ENCODE data around the gene SFMBT1. TPM values are rescaled to one million over a fixed set of nuclear protein-coding genes. Genes with fewer than 3 reads are reported as not detected.

SFMBT1 gene
- total and polyA plus RNA-seq, 2 of the 8 experiments (the other 6 are each of a cell fraction or from before 2014, with no cell fraction given), result 8.1 to 16.8 TPM

- TF ChIP-seq, protein P1, sequence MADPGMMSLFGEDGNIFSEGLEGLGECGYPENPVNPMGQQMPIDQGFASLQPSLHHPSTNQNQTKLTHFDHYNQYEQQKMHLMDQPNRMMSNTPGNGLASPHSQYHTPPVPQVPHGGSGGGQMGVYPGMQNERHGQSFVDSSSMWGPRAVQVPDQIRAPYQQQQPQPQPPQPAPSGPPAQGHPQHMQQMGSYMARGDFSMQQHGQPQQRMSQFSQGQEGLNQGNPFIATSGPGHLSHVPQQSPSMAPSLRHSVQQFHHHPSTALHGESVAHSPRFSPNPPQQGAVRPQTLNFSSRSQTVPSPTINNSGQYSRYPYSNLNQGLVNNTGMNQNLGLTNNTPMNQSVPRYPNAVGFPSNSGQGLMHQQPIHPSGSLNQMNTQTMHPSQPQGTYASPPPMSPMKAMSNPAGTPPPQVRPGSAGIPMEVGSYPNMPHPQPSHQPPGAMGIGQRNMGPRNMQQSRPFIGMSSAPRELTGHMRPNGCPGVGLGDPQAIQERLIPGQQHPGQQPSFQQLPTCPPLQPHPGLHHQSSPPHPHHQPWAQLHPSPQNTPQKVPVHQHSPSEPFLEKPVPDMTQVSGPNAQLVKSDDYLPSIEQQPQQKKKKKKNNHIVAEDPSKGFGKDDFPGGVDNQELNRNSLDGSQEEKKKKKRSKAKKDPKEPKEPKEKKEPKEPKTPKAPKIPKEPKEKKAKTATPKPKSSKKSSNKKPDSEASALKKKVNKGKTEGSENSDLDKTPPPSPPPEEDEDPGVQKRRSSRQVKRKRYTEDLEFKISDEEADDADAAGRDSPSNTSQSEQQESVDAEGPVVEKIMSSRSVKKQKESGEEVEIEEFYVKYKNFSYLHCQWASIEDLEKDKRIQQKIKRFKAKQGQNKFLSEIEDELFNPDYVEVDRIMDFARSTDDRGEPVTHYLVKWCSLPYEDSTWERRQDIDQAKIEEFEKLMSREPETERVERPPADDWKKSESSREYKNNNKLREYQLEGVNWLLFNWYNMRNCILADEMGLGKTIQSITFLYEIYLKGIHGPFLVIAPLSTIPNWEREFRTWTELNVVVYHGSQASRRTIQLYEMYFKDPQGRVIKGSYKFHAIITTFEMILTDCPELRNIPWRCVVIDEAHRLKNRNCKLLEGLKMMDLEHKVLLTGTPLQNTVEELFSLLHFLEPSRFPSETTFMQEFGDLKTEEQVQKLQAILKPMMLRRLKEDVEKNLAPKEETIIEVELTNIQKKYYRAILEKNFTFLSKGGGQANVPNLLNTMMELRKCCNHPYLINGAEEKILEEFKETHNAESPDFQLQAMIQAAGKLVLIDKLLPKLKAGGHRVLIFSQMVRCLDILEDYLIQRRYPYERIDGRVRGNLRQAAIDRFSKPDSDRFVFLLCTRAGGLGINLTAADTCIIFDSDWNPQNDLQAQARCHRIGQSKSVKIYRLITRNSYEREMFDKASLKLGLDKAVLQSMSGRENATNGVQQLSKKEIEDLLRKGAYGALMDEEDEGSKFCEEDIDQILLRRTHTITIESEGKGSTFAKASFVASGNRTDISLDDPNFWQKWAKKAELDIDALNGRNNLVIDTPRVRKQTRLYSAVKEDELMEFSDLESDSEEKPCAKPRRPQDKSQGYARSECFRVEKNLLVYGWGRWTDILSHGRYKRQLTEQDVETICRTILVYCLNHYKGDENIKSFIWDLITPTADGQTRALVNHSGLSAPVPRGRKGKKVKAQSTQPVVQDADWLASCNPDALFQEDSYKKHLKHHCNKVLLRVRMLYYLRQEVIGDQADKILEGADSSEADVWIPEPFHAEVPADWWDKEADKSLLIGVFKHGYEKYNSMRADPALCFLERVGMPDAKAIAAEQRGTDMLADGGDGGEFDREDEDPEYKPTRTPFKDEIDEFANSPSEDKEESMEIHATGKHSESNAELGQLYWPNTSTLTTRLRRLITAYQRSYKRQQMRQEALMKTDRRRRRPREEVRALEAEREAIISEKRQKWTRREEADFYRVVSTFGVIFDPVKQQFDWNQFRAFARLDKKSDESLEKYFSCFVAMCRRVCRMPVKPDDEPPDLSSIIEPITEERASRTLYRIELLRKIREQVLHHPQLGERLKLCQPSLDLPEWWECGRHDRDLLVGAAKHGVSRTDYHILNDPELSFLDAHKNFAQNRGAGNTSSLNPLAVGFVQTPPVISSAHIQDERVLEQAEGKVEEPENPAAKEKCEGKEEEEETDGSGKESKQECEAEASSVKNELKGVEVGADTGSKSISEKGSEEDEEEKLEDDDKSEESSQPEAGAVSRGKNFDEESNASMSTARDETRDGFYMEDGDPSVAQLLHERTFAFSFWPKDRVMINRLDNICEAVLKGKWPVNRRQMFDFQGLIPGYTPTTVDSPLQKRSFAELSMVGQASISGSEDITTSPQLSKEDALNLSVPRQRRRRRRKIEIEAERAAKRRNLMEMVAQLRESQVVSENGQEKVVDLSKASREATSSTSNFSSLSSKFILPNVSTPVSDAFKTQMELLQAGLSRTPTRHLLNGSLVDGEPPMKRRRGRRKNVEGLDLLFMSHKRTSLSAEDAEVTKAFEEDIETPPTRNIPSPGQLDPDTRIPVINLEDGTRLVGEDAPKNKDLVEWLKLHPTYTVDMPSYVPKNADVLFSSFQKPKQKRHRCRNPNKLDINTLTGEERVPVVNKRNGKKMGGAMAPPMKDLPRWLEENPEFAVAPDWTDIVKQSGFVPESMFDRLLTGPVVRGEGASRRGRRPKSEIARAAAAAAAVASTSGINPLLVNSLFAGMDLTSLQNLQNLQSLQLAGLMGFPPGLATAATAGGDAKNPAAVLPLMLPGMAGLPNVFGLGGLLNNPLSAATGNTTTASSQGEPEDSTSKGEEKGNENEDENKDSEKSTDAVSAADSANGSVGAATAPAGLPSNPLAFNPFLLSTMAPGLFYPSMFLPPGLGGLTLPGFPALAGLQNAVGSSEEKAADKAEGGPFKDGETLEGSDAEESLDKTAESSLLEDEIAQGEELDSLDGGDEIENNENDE (IDR thresholded peaks at IDR 0.05; ENCODE audit: insufficient replicate concordance, low read length), result no peak
- TF ChIP-seq FOSL1 (IDR thresholded peaks at IDR 0.05; ENCODE audit: insufficient read depth, low read depth, low read length), result no peak
- no peak for TF ChIP-seq MAFK (IDR thresholded peaks at IDR 0.05; ENCODE audit: low read depth, low read length)
- TF ChIP-seq SIX5 (IDR thresholded peaks at IDR 0.05; ENCODE audit: low read depth, low read length), result no peak
- TF ChIP-seq CBX8 (IDR thresholded peaks at IDR 0.05; ENCODE audit: borderline replicate concordance, low read depth, low read length), result no peak
- TF ChIP-seq CTBP2 (IDR thresholded peaks at IDR 0.05; ENCODE audit: borderline replicate concordance, insufficient read depth, insufficient read length, low read length), result no peak
- no peak for TF ChIP-seq TEAD4 (IDR thresholded peaks at IDR 0.05; ENCODE audit: low read depth, low read length)
- no peak for TF ChIP-seq JUN (IDR thresholded peaks at IDR 0.05; ENCODE audit: low read depth, low read length)
- no peak for TF ChIP-seq GABPA (IDR thresholded peaks at IDR 0.05; ENCODE audit: borderline replicate concordance, insufficient read depth, low read length)
- TF ChIP-seq TAF1 (IDR thresholded peaks at IDR 0.05; ENCODE audit: low read depth, low read length), result no peak
Measured at GRCh38 chr3:52879581-52879980, 166.3 kb downstream of the SFMBT1 start (continued).
